GM12874 (cell line): Measurements from ENCODE around the gene LPP.

ENCODE experiments used
- CTCF ChIP-seq: IDR thresholded peaks from 2 replicates; pipeline ENCODE4 v1.5.1; 2011; ENCODE audit warnings: low read depth, mild to moderate bottlenecking, control low read depth, low read length, moderate library complexity; ENCODE audit not compliant: insufficient read depth

Gene LPP

GRCh38 chr3:188389711-188390342 is 235.9 kb downstream of the LPP start:
- TF ChIP-seq CTCF: no peak

GRCh38 chr3:188390343-188390718 is 236.4 kb downstream of the LPP start:
- TF ChIP-seq CTCF: no peak

GRCh38 chr3:188390775-188391443 is 237.0 kb downstream of the LPP start:
- TF ChIP-seq CTCF: no peak

GRCh38 chr3:188391592-188391991 is 237.6 kb downstream of the LPP start:
- TF ChIP-seq CTCF: no peak

GRCh38 chr3:188392076-188392475 is 238.1 kb downstream of the LPP start:
- no peak for TF ChIP-seq CTCF

GRCh38 chr3:188394623-188395022 is 240.7 kb downstream of the LPP start:
- no peak for TF ChIP-seq CTCF

- TF ChIP-seq CTCF: no peak
Observed at GRCh38 chr3:188396251-188396650, 242.3 kb downstream of the LPP start.

- no peak for TF ChIP-seq CTCF
Observed at GRCh38 chr3:188396900-188397299, 242.9 kb downstream of the LPP start.
